Osteoblast (primary cell): ENCODE measurements around the gene PPP2R5E. TPM values are rescaled to one million over a fixed set of nuclear protein-coding genes. Genes with fewer than 3 reads are reported as not detected.

Experiments used
- DNase-seq: peaks from one replicate; pipeline ENCODE4 v3.0.0; 2011; ENCODE audit warnings: low spot score, mixed read lengths; ENCODE audit not compliant: insufficient read length; ENCODE audit errors: missing footprints
- H2AFZ ChIP-seq: 2 replicates; pipeline ENCODE4 v1.6.0; 2011; ENCODE audit warnings: mild to moderate bottlenecking, low read length
- H3K27ac ChIP-seq: 2 replicates; pipeline ENCODE4 v1.5.1; 2011; ENCODE audit warnings: mild to moderate bottlenecking, low read depth, low read length, moderate library complexity
- H3K27me3 ChIP-seq: 2 replicates; pipeline ENCODE4 v1.6.0; 2012; ENCODE audit warnings: mild to moderate bottlenecking, control low read depth, inconsistent platforms, low read length, moderate library complexity; ENCODE audit not compliant: insufficient read depth
- H3K36me3 ChIP-seq: 2 replicates; pipeline ENCODE4 v1.5.1; 2011; ENCODE audit warnings: mild to moderate bottlenecking, low read length, control low read depth, moderate library complexity; ENCODE audit not compliant: insufficient read depth
- H3K4me1 ChIP-seq: 2 replicates; pipeline ENCODE4 v1.5.1; 2011; ENCODE audit warnings: mild to moderate bottlenecking, low read length, control low read depth, moderate library complexity; ENCODE audit not compliant: insufficient read depth
- H3K4me2 ChIP-seq: 2 replicates; pipeline ENCODE4 v1.6.0; 2011; ENCODE audit warnings: mild to moderate bottlenecking, low read length; ENCODE audit not compliant: insufficient read depth
- H3K4me3 ChIP-seq: fragments of 200-600 bp; sonication (generic); 3 replicates; pipeline ENCODE4 v1.5.1; 2012; ENCODE audit warnings: mild to moderate bottlenecking, low read length, inconsistent platforms; ENCODE audit not compliant: insufficient read depth
- H3K79me2 ChIP-seq: 2 replicates; pipeline ENCODE4 v1.6.0; 2012; ENCODE audit warnings: mild to moderate bottlenecking, low read length, control low read depth, inconsistent platforms; ENCODE audit not compliant: insufficient read depth
- H3K9me3 ChIP-seq: 2 replicates; pipeline ENCODE4 v1.5.1; 2011; ENCODE audit warnings: low read depth, low read length, control low read depth
- H4K20me1 ChIP-seq: 2 replicates; pipeline ENCODE4 v1.6.0; 2012; ENCODE audit warnings: mild to moderate bottlenecking, low read length, control low read depth; ENCODE audit not compliant: insufficient read depth
- small RNA-seq: library from RNA; depleted of rRNA; stranded (forward); fragments of <200 nt; gene quantifications from one replicate; pipeline ENCODE3, GENCODE V24; 2012
- total RNA-seq: library from RNA; depleted of rRNA; stranded (reverse); fragments of >200 nt; gene quantifications from 2 replicates; pipeline ENCODE4 v1.2.3, GENCODE V29; 2012
- TF ChIP-seq, protein P1 (sequence below): IDR thresholded peaks from 2 replicates; pipeline ENCODE4 v1.5.1; 2011; ENCODE audit warnings: mild to moderate bottlenecking, low read depth, low read length, moderate library complexity; ENCODE audit errors: extremely low read depth

PPP2R5E gene
- total RNA-seq, 1 donor: 29.3 TPM

DNA sequence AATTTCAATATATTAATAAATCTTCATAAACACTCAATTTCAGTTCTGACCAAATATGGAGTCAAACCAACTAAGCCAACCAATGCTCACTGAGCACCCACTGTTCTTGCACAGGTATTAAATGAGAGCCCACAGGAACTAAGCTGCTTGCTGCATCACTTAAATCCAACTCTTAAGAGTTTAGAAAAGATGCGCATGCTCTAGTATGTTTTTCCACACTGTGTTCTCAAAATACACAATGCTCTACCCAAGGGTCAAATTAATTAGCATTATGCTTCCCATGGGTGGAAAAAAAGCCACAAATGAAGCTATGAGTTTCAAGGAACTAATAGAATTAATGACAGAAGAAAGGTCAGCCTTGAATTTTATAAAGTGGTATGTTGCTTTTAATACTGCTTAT is 220.7 kb downstream of the PPP2R5E start:
- Histone ChIP-seq H3K4me1 (no peaks in the 10 kb centered on the region), H3K27ac (no peak overlapping the region), H3K4me2 (no peak overlapping the region), H4K20me1 (no peaks in the 10 kb centered on the region), H3K36me3 (no peaks in the 10 kb centered on the region), H3K4me3 (no peak overlapping the region), H2AFZ (no peak overlapping the region), H3K79me2 (no peaks in the 10 kb centered on the region), H3K9me3 (no peaks in the 10 kb centered on the region), H3K27me3 (no peaks in the 10 kb centered on the region)
- no peak for DNase-seq
- TF ChIP-seq, protein P1, sequence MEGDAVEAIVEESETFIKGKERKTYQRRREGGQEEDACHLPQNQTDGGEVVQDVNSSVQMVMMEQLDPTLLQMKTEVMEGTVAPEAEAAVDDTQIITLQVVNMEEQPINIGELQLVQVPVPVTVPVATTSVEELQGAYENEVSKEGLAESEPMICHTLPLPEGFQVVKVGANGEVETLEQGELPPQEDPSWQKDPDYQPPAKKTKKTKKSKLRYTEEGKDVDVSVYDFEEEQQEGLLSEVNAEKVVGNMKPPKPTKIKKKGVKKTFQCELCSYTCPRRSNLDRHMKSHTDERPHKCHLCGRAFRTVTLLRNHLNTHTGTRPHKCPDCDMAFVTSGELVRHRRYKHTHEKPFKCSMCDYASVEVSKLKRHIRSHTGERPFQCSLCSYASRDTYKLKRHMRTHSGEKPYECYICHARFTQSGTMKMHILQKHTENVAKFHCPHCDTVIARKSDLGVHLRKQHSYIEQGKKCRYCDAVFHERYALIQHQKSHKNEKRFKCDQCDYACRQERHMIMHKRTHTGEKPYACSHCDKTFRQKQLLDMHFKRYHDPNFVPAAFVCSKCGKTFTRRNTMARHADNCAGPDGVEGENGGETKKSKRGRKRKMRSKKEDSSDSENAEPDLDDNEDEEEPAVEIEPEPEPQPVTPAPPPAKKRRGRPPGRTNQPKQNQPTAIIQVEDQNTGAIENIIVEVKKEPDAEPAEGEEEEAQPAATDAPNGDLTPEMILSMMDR: no peak

Small RNA genes lying within 50 kb of the gene (small RNA-seq; reads per million reads assigned to genes)
- gene RF00601: not detected

Other genes starting within 250 kb of the PPP2R5E start
- gene GPHB5, start 224.4 kb downstream of the PPP2R5E start, total RNA-seq: not detected in 2 replicates
- gene WDR89, start 98.5 kb upstream of the PPP2R5E start, total RNA-seq: 8.3 and 10.5 TPM in 2 replicates
- gene SGPP1, start 184.7 kb upstream of the PPP2R5E start, total RNA-seq: 38.0 TPM in 2 replicates